ENCODE data around the gene CARD19.
A peak's percentile ranks its signal among the peaks of the same experiment; 100 is the strongest.

GRCh38 chr9:93134015-93134739 is 38.2 kb downstream of the CARD19 start, which contains the start of gene NINJ1:
- TF ChIP-seq CTCF (conservative IDR thresholded peaks at IDR 0.05) (no peak), ZFX (IDR thresholded peaks at IDR 0.05) (peak; percentile 89; the same call in 1 of the 2 replicates)

Measured in C4-2B (cell line).